Femur (tissue), 1 donor: ENCODE results near the gene HCST.

Experiments
- DNase-seq: peaks from one replicate; pipeline ENCODE4 v3.0.0-alpha.2; 2017

Gene HCST

DNA sequence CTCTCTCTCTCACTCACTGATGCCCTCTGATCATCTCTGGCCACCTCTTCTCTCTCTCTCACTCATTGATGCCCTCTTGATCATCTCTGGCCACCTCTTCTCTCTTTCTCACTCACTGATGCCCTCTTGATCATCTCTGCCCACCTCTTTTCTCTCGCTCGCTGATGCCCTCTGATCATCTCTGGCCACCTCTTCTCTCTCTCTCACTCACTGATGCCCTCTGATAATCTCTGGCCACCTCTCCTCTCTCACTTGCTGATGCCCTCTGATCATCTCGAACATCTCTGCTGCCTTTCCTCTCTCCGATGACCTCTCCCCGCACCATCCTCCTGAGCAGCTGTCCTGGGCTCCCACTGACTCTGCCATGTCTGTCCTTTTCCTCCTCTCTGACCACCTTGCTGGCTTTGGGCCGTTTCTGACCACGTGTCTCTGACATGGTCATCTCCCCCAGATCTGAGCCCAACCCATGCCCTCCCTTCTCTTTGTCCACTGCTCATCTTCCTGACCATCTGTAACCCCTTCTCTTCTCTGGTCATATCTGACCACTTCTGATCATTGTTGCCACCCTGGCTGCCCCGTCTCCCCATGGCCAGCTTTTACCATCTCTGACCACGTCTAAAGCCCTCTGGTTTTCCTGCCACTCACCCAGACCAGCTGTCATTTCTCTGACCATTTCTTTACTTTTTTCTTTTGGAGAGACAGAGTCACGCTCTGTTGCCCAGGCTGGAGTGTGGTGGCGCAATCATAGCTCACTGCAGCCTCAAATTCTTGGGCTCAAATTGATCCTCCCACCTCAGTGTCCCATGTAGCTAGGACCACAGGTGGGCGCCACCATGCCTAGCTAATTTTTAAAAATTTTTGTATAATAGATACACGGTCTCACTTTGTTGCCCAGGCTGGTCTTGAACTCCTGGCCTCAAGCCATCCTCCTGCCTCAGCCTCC is 36.2 kb downstream of the HCST start:
- no peak for DNase-seq

DNA sequence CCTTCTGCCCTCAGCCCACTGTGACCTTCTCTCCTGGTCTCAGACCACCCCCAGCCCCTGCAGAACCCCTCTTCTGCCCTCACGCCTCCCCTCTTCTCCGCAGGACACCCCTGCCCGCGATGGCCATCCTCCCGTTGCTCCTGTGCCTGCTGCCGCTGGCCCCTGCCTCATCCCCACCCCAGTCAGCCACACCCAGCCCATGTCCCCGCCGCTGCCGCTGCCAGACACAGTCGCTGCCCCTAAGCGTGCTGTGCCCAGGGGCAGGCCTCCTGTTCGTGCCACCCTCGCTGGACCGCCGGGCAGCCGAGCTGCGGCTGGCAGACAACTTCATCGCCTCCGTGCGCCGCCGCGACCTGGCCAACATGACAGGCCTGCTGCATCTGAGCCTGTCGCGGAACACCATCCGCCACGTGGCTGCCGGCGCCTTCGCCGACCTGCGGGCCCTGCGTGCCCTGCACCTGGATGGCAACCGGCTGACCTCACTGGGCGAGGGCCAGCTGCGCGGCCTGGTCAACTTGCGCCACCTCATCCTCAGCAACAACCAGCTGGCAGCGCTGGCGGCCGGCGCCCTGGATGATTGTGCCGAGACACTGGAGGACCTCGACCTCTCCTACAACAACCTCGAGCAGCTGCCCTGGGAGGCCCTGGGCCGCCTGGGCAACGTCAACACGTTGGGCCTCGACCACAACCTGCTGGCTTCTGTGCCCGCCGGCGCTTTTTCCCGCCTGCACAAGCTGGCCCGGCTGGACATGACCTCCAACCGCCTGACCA is 37.2 kb downstream of the HCST start:
- DNase-seq, result no peak

DNA sequence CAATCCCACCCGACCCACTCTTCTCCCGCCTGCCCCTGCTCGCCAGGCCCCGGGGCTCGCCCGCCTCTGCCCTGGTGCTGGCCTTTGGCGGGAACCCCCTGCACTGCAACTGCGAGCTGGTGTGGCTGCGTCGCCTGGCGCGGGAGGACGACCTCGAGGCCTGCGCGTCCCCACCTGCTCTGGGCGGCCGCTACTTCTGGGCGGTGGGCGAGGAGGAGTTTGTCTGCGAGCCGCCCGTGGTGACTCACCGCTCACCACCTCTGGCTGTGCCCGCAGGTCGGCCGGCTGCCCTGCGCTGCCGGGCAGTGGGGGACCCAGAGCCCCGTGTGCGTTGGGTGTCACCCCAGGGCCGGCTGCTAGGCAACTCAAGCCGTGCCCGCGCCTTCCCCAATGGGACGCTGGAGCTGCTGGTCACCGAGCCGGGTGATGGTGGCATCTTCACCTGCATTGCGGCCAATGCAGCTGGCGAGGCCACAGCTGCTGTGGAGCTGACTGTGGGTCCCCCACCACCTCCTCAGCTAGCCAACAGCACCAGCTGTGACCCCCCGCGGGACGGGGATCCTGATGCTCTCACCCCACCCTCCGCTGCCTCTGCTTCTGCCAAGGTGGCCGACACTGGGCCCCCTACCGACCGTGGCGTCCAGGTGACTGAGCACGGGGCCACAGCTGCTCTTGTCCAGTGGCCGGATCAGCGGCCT is 37.9 kb downstream of the HCST start:
- DNase-seq, result no peak

DNA sequence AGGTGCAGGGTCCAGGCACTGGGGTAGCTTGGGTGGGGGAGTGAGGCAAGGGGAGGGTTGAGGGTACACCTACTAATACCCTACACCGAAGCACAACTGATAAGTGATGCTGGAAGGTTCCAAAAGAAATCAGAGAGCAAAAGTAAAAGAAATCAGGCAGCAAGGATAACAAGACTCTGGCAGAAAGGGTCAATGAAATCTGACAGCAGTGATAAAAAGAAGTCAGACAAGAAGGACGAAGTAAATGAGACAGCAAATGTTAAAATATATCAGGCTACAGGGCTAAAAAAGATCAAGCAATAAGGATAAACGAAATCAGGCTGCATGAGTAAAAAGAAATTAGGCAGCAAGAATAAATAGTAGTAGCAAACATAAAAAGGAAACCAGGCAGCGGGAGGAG is 38.5 kb downstream of the HCST start:
- no peak for DNase-seq

DNA sequence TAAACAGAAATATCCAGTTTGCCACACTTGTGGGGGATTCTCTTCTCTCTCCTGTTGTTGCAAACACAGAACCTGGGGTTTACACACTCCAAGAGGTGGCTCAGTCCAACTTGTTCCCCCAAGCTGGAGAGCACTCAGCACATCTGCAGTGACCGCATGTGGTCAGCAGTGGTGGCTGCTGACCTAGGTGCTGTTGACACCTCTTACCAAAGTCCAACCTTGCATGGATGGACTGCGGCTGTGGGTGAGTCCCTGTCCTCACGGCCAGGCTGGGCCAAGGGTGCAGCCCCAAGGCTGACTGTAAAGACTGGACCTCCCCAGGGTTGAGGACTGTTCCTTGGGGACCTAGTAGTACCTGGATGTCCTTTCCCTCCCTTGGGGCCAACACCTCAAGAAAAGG is 39.9 kb downstream of the HCST start:
- no peak for DNase-seq

DNA sequence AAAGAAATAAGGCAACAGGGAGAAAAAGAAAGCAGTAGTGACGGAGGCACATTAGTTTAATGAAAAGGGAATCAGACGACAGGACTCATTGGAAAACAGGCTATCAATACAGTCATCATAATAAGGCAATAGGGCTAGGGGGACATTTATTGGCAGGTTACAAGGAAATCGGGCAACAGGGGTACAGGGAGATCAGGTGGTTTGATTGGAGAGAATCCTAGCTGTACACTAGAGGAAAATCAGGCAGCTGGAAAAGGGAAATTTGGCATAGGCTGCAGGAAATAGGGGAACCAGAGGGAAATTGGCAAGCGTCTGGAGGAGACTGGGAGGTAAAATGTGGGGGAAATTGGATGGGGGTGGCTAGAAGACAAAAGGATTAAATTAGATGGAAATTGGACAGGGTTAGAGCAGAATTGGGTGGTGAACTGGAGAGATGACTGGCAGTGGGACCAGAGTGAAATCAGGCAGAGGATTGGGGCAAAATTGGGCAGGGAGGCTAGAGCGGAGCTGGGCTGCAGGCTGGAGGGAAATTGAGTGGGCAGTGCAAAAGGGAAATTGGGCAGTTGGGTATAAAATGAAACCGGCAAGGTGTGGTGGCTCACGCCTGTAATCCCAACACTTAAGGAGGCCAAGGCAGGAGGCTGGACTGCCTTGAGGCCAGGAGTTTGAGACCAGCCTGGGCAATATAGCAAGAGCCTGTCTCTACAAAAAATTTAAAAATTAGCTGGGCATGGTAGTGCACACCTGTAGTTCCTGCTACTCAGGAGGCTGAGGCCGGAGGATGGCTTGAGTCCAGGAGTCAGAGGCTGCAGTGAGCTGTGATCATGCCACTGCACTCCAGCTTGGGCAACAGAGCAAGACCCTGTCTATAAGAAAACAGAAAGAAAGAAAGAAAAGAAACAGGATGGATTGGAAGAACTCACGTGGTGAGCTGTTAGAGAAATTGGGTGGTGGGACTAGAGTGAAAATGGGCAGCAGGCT is 41.3 kb downstream of the HCST start:
- DNase-seq, result no peak

DNA sequence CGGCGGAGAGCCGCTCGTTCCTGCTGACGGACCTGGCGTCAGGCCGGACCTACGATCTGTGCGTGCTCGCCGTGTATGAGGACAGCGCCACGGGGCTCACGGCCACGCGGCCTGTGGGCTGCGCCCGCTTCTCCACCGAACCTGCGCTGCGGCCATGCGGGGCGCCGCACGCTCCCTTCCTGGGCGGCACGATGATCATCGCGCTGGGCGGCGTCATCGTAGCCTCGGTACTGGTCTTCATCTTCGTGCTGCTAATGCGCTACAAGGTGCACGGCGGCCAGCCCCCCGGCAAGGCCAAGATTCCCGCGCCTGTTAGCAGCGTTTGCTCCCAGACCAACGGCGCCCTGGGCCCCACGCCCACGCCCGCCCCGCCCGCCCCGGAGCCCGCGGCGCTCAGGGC is 42.2 kb downstream of the HCST start:
- DNase-seq, result no peak

DNA sequence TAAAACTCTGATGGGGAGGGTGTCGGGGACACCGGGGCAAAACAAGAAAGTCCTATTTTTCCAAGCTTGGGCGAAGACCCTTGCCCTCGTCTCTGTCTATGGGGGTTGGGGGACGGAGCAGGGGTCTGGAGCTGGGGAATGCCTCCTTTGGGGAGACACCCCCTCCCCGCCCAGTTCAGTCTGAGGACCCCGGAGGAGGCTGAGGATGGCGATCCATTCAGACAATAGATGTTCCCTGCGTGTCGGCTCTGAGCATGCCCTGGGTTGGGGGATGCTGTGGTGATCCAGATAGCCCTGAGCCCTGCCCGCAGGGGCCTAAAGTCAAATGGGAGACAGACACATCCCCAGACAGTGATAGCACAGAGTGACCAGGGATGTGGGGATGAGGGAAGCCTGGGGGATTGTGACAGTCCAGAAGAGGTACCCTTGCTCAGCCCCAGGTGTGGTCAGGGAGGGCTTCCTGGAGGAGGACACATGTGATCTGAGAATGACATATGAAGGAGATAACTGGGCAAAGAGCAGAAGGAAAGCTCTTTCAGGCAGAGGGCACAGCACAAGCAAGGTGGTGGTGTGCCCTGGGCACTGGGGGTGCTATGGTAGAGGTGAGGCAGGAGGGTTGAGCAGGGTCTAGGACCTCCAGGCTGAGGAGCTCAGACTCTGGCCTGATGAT is 42.9 kb downstream of the HCST start:
- DNase-seq, result no peak

DNA sequence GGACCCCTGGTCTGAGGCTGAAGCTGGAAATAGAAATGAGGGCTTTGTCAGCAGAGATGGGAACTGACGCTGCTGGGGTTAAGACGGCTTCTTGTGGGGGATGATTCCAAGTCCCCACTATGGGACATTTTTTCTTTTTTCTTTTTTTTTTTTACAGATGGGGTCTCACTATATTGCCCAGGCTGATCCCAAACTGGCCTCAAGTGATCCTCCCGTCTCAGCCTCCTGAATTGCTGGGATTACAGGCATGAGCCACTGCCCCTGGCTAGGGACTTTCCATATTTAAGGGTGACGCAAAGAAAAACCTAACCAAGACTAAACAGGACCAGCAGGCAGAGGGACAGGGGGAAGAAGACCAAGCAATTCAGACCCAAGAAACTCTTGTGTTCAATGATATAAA is 43.9 kb downstream of the HCST start:
- no peak for DNase-seq

DNA sequence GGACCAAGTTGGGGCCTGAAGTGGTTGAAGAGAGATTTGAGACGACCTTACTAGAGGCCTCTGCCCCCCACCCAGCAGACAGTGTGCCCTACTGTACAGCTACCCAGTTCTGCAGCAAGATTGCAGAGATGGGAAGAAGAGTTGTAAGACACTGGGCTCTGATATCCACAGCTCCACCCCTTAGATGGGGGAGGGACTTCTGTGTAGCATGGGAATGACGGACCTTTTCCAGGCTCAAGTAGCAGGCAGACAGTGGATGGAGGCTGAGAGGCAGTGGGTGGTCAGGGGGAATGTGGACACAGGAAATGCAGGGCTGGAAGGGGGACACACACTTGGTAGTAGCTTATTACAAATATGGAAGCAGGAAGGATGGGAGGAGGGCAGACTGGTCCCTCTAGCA is 46.8 kb downstream of the HCST start:
- no peak for DNase-seq
